ENCODE measurements around the gene DAPK3. TPM values are rescaled to one million over a fixed set of nuclear protein-coding genes. Genes with fewer than 3 reads are reported as not detected.

The DAPK3 gene
- total and polyA plus RNA-seq, 4 donors = 61.9 to 93.9 (median 79.4) TPM

- Histone ChIP-seq H3K9ac (ENCODE audit: insufficient read depth in 1 of 2, low read length in 2 of 2) (no peak overlapping the region), H3K27me3 (ENCODE audit: control insufficient read depth in 3 of 3, insufficient read depth in 3 of 3, low read length in 2 of 3) (peaks cover 0 to 28% (median 5%) of the 10 kb centered on the region in 3 donors), H3K27ac (ENCODE audit: low read depth in 1 of 2, low read length in 1 of 2) (peak overlapping the region in 1 of 2 donors; percentile 24), H3K4me1 (ENCODE audit: control insufficient read depth in 5 of 5, insufficient read depth in 5 of 5, low read length in 5 of 5) (no peaks in the 10 kb centered on the region), H3K36me3 (ENCODE audit: control insufficient read depth in 4 of 4, insufficient read depth in 4 of 4, low read length in 4 of 4) (no peaks in the 10 kb centered on the region), H3K9me3 (ENCODE audit: control insufficient read depth in 4 of 4, insufficient read depth in 3 of 4, low read length in 3 of 4) (peaks cover 0 to 3% (median 0%) of the 10 kb centered on the region in 4 donors), H3K4me3 (no peak overlapping the region)
- ATAC-seq (ENCODE audit: insufficient read depth, low FRiP score) = no peak
- no peak for DNase-seq
- 84 to 86% methylated on average over 24 to 27 of the region's 29 CpGs for WGBS, 2 donors
- TF ChIP-seq CTCF (IDR thresholded peaks at IDR 0.05; ENCODE audit: control extremely low read depth, extremely low read depth) = no peak
Measured at GRCh38 chr19:3936506-3937442, 34.1 kb downstream of the DAPK3 start.

GRCh38 chr19:3932931-3933810 is 37.7 kb downstream of the DAPK3 start, which contains the start of gene NMRK2:
Gene NMRK2 (plus strand): TSS chr19:3933069. CDS start chr19:3933672, 603 bp downstream.
- Histone ChIP-seq H3K27ac (ENCODE audit: low read depth in 1 of 2, low read length in 1 of 2) (peak within 1 kb of the TSS in 1 of 2 donors; percentile 84), H3K36me3 (ENCODE audit: control insufficient read depth in 4 of 4, insufficient read depth in 4 of 4, low read length in 4 of 4) (no peaks in the 10 kb centered on the region), H3K9ac (ENCODE audit: insufficient read depth in 1 of 2, low read length in 2 of 2) (no peak within 1 kb of the TSS), H3K4me1 (ENCODE audit: control insufficient read depth in 5 of 5, insufficient read depth in 5 of 5, low read length in 5 of 5) (no peaks in the 10 kb centered on the region), H3K9me3 (ENCODE audit: control insufficient read depth in 4 of 4, insufficient read depth in 3 of 4, low read length in 3 of 4) (peaks cover 0 to 3% (median 0%) of the 10 kb centered on the region in 4 donors), H3K4me3 (no peak within 1 kb of the TSS), H3K27me3 (ENCODE audit: control insufficient read depth in 3 of 3, insufficient read depth in 3 of 3, low read length in 2 of 3) (peaks cover 0 to 33% (median 5%) of the 10 kb centered on the region in 3 donors)
- WGBS, 2 donors = 2 to 3% methylated on average over 50 to 51 of the region's 51 CpGs
- DNase-seq = no peak
- TF ChIP-seq CTCF (IDR thresholded peaks at IDR 0.05; ENCODE audit: control extremely low read depth, extremely low read depth) = no peak
- ATAC-seq (ENCODE audit: insufficient read depth, low FRiP score) = no peak

GRCh38 chr19:3931041-3931440 is 39.9 kb downstream of the DAPK3 start:
- ATAC-seq (ENCODE audit: insufficient read depth, low FRiP score) = no peak
- H3K9ac ChIP-seq (ENCODE audit: insufficient read depth in 1 of 2, low read length in 2 of 2) = no peak overlapping the region

More at GRCh38 chr19:3931041-3931440, 39.9 kb downstream of the DAPK3 start:
- Histone ChIP-seq H3K9me3 (ENCODE audit: control insufficient read depth in 4 of 4, insufficient read depth in 3 of 4, low read length in 3 of 4) (peaks cover 0 to 3% (median 0%) of the 10 kb centered on the region in 4 donors), H3K4me1 (ENCODE audit: control insufficient read depth in 5 of 5, insufficient read depth in 5 of 5, low read length in 5 of 5) (no peaks in the 10 kb centered on the region), H3K36me3 (ENCODE audit: control insufficient read depth in 4 of 4, insufficient read depth in 4 of 4, low read length in 4 of 4) (no peaks in the 10 kb centered on the region), H3K27me3 (ENCODE audit: control insufficient read depth in 3 of 3, insufficient read depth in 3 of 3, low read length in 2 of 3) (peaks cover 0 to 33% (median 5%) of the 10 kb centered on the region in 3 donors), H3K27ac (ENCODE audit: low read depth in 1 of 2, low read length in 1 of 2) (peak overlapping the region in 1 of 2 donors; percentile 56), H3K4me3 (no peak overlapping the region)
- 62 to 71% methylated on average over 8 of the region's 8 CpGs for WGBS, 2 donors
- no peak for TF ChIP-seq CTCF (IDR thresholded peaks at IDR 0.05; ENCODE audit: control extremely low read depth, extremely low read depth)
- DNase-seq = no peak

All from lung (tissue), 12 donors.